OCI-LY7 (cell line): Measurements from ENCODE around the gene PKD1L1. TPM values are rescaled to one million over a fixed set of nuclear protein-coding genes. Genes with fewer than 3 reads are reported as not detected.

Experiments used
- BruUV-seq: library from RNA; stranded (reverse); fragments of 400-500 nt; replicated peaks from 2 replicates; lab custom pipeline; 2021; lab: Mats Ljungman, UMichigan
- CTCF ChIA-PET: fragments of 300-600 bp; sonication (Branson Sonifier 250); formaldehyde crosslinking; loops from one replicate; lab custom pipeline; 2022; ENCODE audit warnings: antibody characterized with exemption; ENCODE audit not compliant: unreplicated experiment; lab: Charles Lee
- POLR2A ChIA-PET: fragments of 300-600 bp; sonication (Branson Sonifier 250); formaldehyde crosslinking; loops from one replicate; lab custom pipeline; 2022; ENCODE audit warnings: antibody characterized with exemption; lab: Charles Lee
- DNase-seq: peaks from one replicate; pipeline ENCODE4 v3.0.0-alpha.2; 2015; ENCODE audit warnings: low spot score
- H2AFZ ChIP-seq: fragments of 200-600 bp; sonication (generic), shearing (Covaris generic); 2 replicates; pipeline ENCODE4 v1.6.1; 2014; ENCODE audit warnings: mild to moderate bottlenecking, antibody characterized with exemption, low read length, moderate library complexity
- H3K27ac ChIP-seq: fragments of 200-600 bp; sonication (generic); 2 replicates; pipeline ENCODE4 v1.5.1; 2014; ENCODE audit warnings: mixed run types, low read depth, mild to moderate bottlenecking, moderate library complexity, low read length, inconsistent platforms; ENCODE audit not compliant: poor library complexity, severe bottlenecking
- H3K36me3 ChIP-seq: fragments of 200-600 bp; sonication (generic); 2 replicates; pipeline ENCODE4 v1.6.1; 2014; ENCODE audit warnings: mild to moderate bottlenecking, antibody characterized with exemption, low read length, moderate library complexity, mixed read lengths; ENCODE audit not compliant: insufficient read depth
- H3K4me1 ChIP-seq: fragments of 200-600 bp; sonication (generic); 2 replicates; pipeline ENCODE4 v1.5.1; 2014; ENCODE audit warnings: mild to moderate bottlenecking, low read length; ENCODE audit not compliant: insufficient read depth, poor library complexity, severe bottlenecking
- H3K4me2 ChIP-seq: fragments of 200-600 bp; sonication (generic); 2 replicates; pipeline ENCODE4 v1.6.1; 2014; ENCODE audit warnings: mild to moderate bottlenecking, low read length
- H3K4me3 ChIP-seq: fragments of 200-600 bp; sonication (generic); 2 replicates; pipeline ENCODE4 v1.5.1; 2014; ENCODE audit warnings: mild to moderate bottlenecking, low read depth, low read length; ENCODE audit not compliant: poor library complexity, severe bottlenecking
- H3K79me2 ChIP-seq: fragments of 200-600 bp; sonication (generic); 2 replicates; pipeline ENCODE4 v1.6.1; 2016; ENCODE audit warnings: low read depth, mild to moderate bottlenecking, low read length, moderate library complexity, mixed read lengths; ENCODE audit not compliant: insufficient read depth
- H3K9me2 ChIP-seq: fragments of 200-600 bp; sonication (generic); 2 replicates; pipeline ENCODE4 v1.6.1; 2016; ENCODE audit warnings: mild to moderate bottlenecking, low read length, mixed read lengths; ENCODE audit not compliant: insufficient read depth
- H3K9me3 ChIP-seq: fragments of 200-600 bp; sonication (generic); 2 replicates; pipeline ENCODE4 v1.6.1; 2014; ENCODE audit warnings: mild to moderate bottlenecking, mixed run types, low read length, mixed read lengths
- H4K20me1 ChIP-seq: fragments of 200-600 bp; sonication (generic); 2 replicates; pipeline ENCODE4 v1.6.1; 2014; ENCODE audit warnings: mild to moderate bottlenecking, antibody characterized with exemption, low read length, moderate library complexity, mixed read lengths; ENCODE audit not compliant: insufficient read depth
- EZH2phosphoT487 ChIP-seq: fragments of 200-600 bp; sonication (generic); IDR thresholded peaks from 2 replicates; pipeline ENCODE4 v1.6.1; 2018; ENCODE audit warnings: low read depth, borderline replicate concordance, mild to moderate bottlenecking, mixed run types, antibody characterized with exemption, low read length, moderate library complexity, mixed read lengths
- intact Hi-C: fragments of 100-400 bp; cut with micrococcal nuclease; formaldehyde crosslinking; loops from one replicate; pipeline ENCODE4 v1.10.0; 2022; ENCODE audit not compliant: unreplicated experiment
- total RNA-seq, 2 experiments: library from RNA; depleted of rRNA in 1 of 2; stranded (reverse); fragments of >200 nt in 1 of 2; shearing (Covaris generic) in 1 of 2; gene quantifications; 2 replicates each; pipeline ENCODE4 v1.2.3, GENCODE V29; 2014 to 2022
- TF ChIP-seq, protein P1 (sequence below): fragments of 200-600 bp; sonication (generic); conservative IDR thresholded peaks from 2 replicates; pipeline ENCODE4 v1.5.1; 2014; ENCODE audit warnings: mild to moderate bottlenecking, antibody characterized with exemption, low read length, moderate library complexity, mixed read lengths

Gene PKD1L1
- total RNA-seq, 2 experiments from 2014 or later, result 0.19 to 0.63 TPM

DNA sequence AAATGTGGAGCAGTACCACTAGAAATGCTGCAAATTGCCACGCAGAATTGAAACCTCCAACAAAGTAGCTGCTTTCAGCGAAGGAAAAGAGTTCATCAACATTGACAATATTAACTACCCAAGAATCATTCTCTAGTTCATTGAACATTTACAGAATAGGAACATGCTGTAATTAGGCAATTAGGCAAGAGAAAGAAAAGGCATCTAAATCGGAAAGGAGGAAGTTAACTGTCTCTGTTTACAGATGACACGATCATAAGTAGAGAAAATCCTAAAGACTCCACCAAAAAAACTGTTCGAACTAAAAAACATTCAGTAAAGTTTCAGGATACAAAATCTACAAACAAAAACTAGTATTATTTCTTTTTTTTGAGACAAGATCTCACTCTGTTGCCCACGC is 8.9 kb upstream of the PKD1L1 start:
- Histone ChIP-seq H3K9me3 (no peaks in the 10 kb centered on the region), H3K27ac (no peak overlapping the region), H3K4me2 (no peak overlapping the region), H4K20me1 (no peaks in the 10 kb centered on the region), H2AFZ (no peak overlapping the region), H3K4me3 (no peak overlapping the region), H3K4me1 (no peaks in the 10 kb centered on the region), H3K9me2 (no peaks in the 10 kb centered on the region), H3K79me2 (no peaks in the 10 kb centered on the region), H3K36me3 (peaks cover 63% of the 10 kb centered on the region)
- CTCF ChIA-PET, result no interaction called here
- no TSS peak for BruUV-seq
- intact Hi-C loops, result no loop called here
- no peak for TF ChIP-seq EZH2phosphoT487
- TF ChIP-seq, protein P1, sequence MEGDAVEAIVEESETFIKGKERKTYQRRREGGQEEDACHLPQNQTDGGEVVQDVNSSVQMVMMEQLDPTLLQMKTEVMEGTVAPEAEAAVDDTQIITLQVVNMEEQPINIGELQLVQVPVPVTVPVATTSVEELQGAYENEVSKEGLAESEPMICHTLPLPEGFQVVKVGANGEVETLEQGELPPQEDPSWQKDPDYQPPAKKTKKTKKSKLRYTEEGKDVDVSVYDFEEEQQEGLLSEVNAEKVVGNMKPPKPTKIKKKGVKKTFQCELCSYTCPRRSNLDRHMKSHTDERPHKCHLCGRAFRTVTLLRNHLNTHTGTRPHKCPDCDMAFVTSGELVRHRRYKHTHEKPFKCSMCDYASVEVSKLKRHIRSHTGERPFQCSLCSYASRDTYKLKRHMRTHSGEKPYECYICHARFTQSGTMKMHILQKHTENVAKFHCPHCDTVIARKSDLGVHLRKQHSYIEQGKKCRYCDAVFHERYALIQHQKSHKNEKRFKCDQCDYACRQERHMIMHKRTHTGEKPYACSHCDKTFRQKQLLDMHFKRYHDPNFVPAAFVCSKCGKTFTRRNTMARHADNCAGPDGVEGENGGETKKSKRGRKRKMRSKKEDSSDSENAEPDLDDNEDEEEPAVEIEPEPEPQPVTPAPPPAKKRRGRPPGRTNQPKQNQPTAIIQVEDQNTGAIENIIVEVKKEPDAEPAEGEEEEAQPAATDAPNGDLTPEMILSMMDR, result no peak
- DNase-seq, result no peak
- POLR2A ChIA-PET, result no interaction called here

DNA sequence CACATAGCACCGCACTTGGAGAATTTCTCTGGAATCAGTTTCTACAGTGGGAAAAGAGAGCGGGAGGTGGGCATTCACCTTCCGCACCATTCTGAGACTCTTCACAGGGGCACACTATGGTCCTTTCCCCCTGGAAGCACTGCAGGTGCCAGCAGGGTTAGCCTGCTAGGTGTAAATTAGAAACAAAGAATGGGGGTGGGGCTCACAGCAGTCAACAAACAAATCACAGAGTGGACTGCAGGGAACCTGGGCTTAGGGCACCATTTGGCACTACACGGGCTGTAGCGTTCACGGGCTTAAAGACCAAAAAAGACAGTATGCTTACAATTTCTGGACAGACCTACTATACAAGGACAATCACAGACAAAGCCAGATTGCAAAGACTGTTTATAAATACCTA is 8.0 kb upstream of the PKD1L1 start:
- CTCF ChIA-PET, result interaction anchor here (0.8 kb wide), 1 partner anchor 11 kb away, joined by 3 read pairs; no protein-coding TSS in a partner anchor
- intact Hi-C loops, result no loop called here
- no TSS peak for BruUV-seq

DNA sequence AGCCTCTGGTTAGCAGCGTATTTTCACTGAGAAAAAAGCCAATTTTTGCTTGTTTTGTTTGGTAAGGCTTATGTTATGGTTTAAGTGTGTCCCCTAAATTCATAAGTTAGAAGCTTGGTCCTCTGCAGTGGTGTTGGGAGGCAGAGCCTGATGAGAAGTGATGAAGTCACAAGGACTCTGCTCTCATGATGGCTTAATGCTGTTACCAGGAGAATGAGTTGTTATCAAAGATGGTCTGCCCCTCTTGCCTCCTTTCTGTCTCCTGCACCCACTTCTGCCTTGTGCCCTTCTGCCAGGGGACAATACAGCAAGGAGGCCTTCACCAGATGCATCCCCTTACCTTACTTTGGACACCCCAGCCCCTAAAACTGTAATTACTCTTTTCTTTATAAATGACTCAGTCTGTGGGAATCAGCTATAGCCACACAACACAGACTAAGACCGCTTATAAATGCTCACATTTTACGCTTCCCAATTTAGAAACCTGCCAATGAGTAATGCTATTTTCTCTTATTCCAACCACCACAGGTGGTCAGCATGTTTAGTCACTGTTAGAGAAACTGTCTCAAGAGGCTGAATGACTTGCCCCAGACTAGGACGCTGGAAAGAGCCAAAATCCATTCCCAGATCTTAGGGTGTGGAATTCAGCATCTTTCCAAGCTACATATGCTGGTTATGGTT is 6.1 kb upstream of the PKD1L1 start:
- H3K4me3 ChIP-seq, result no peak overlapping the region
- H3K9me2 ChIP-seq, result no peaks in the 10 kb centered on the region
- no peak overlapping the region for H3K27ac ChIP-seq
- H4K20me1 ChIP-seq, result no peaks in the 10 kb centered on the region
- intact Hi-C loops, result no loop called here
- H3K4me2 ChIP-seq, result no peak overlapping the region
- H3K36me3 ChIP-seq, result peaks cover 46% of the 10 kb centered on the region
- no TSS peak for BruUV-seq
- H3K79me2 ChIP-seq, result no peaks in the 10 kb centered on the region
- ChIA-PET CTCF (no interaction called here), POLR2A (no interaction called here)
- TF ChIP-seq, protein P1, result no peak
- no peak for TF ChIP-seq EZH2phosphoT487
- H3K9me3 ChIP-seq, result no peaks in the 10 kb centered on the region
- DNase-seq, result no peak
- no peak overlapping the region for H2AFZ ChIP-seq
- H3K4me1 ChIP-seq, result no peaks in the 10 kb centered on the region

More for the DNA sequence above, 8.0 kb upstream of the PKD1L1 start:
- POLR2A ChIA-PET, result interaction anchor here (1.2 kb wide), 1 partner anchor 8 kb away, joined by 4 read pairs; no protein-coding TSS in a partner anchor
- H3K9me2 ChIP-seq, result no peaks in the 10 kb centered on the region
- peaks cover 54% of the 10 kb centered on the region for H3K36me3 ChIP-seq
- no peak overlapping the region for H3K4me2 ChIP-seq
- no peak for DNase-seq
- TF ChIP-seq EZH2phosphoT487, result no peak
- TF ChIP-seq, protein P1, result no peak
- no peaks in the 10 kb centered on the region for H4K20me1 ChIP-seq
- no peaks in the 10 kb centered on the region for H3K9me3 ChIP-seq
- no peak overlapping the region for H3K27ac ChIP-seq
- H3K4me1 ChIP-seq, result no peaks in the 10 kb centered on the region
- no peak overlapping the region for H2AFZ ChIP-seq
- no peak overlapping the region for H3K4me3 ChIP-seq
- no peaks in the 10 kb centered on the region for H3K79me2 ChIP-seq
